H1 (cell line): ENCODE results near the gene KLHL33. TPM values are rescaled to one million over a fixed set of nuclear protein-coding genes. Genes with fewer than 3 reads are reported as not detected.

Experiments used
- BACH1 ChIP-seq: IDR thresholded peaks from 2 replicates; pipeline ENCODE4 v1.6.1; 2012; ENCODE audit warnings: low read length, improper control_type of control experiment
- RNF2 ChIP-seq: fragments of 200-900, 300-1000 bp; sonication (generic); IDR thresholded peaks from 2 replicates; pipeline ENCODE4 v1.7.1; 2016; ENCODE audit warnings: borderline replicate concordance, low read depth, mild to moderate bottlenecking, antibody characterized with exemption, low read length; ENCODE audit not compliant: poor library complexity, severe bottlenecking; ENCODE audit errors: missing control alignments
- polyA plus RNA-seq, 7 experiments: library from polyadenylated mRNA; depleted of rRNA in 3 of 7; stranded (reverse) in 5 of 7; unstranded in 2 of 7; fragments of >200 nt in 5 of 7; fragments of 200-250 nt in 2 of 7; gene quantifications; 1 replicate in 5 of 7; 2 replicates in 1 of 7; 4 replicates in 1 of 7; pipeline versions ENCODE4 v1.2.1 to v1.2.3, GENCODE V29; 2011 to 2013; ENCODE audit warnings: missing spikeins in 2 of 7, mixed read lengths in 2 of 7
- total RNA-seq: library from RNA; stranded (reverse); fragmentation: NEBNext Ultra II Directional; extraction: Animal tissue kit (Norgen Biotek cat#: 25700); gene quantifications from 2 replicates; pipeline ENCODE4 v1.2.1, GENCODE V29; 2021

Gene KLHL33
- total and polyA plus RNA-seq, 2 of the 8 experiments (the other 6 are each of a cell fraction or from before 2014, with no cell fraction given): 0.11 to 0.17 TPM

DNA sequence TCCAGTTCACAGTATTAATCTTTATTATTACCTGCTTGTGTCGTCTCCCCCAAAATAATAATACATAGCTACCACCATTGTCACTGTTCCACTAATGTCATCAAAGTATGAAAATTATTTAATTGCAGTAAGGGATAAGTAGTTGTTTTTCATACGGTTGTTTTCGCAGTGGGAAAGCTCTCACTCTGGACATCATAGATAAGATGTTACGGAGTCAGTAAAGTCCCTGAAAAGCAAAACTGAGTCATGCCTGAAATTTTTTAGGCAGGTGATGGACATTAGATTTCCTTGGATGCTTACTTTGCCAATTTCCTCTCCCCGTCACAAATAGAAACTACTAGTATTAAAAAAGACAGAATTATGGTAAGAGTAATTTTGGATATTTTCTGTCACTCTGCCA, 46.4 kb upstream of the KLHL33 start (continued):
- TF ChIP-seq RNF2 (no peak), BACH1 (no peak)
